Measurements from ENCODE around the gene PTH1R.
"Not testable (repeated sequence)": the region's sequence is repeated elsewhere in the genome, so short reads cannot be mapped to it uniquely, and the experiment has no call there.

The PTH1R gene

GRCh38 chr3:46899151-46900006 lies 21.9 kb downstream of the PTH1R start:
- no peak for DNase-seq (ENCODE audit: low read depth, low spot score)

- DNase-seq (ENCODE audit: low read depth, low spot score): no peak
Measured at GRCh38 chr3:46900007-46900292, 22.4 kb downstream of the PTH1R start.

- DNase-seq (ENCODE audit: low read depth, low spot score): no peak
Measured at GRCh38 chr3:46900356-46900755, 22.8 kb downstream of the PTH1R start.

- no peak for DNase-seq (ENCODE audit: low read depth, low spot score)
Measured at GRCh38 chr3:46901061-46901460, 23.5 kb downstream of the PTH1R start.

- no peak for DNase-seq (ENCODE audit: low read depth, low spot score)
Measured at GRCh38 chr3:46901591-46902187, 24.2 kb downstream of the PTH1R start.

GRCh38 chr3:46902188-46902631 lies 24.7 kb downstream of the PTH1R start:
- no peak for DNase-seq (ENCODE audit: low read depth, low spot score)

GRCh38 chr3:46903341-46904302 lies 26.1 kb downstream of the PTH1R start:
- DNase-seq (ENCODE audit: low read depth, low spot score): no peak

- DNase-seq (ENCODE audit: low read depth, low spot score): no peak
Measured at GRCh38 chr3:46904303-46905212, 27.0 kb downstream of the PTH1R start.

- no peak for DNase-seq (ENCODE audit: low read depth, low spot score)
Measured at GRCh38 chr3:46905213-46905560, 27.7 kb downstream of the PTH1R start.

GRCh38 chr3:46905661-46906451 lies 28.3 kb downstream of the PTH1R start:
- DNase-seq (ENCODE audit: low read depth, low spot score): no peak

GRCh38 chr3:46906471-46907058 lies 29.0 kb downstream of the PTH1R start:
- no peak for DNase-seq (ENCODE audit: low read depth, low spot score)

- no peak for DNase-seq (ENCODE audit: low read depth, low spot score)
Measured at GRCh38 chr3:46907271-46907670, 29.8 kb downstream of the PTH1R start.

- DNase-seq (ENCODE audit: low read depth, low spot score): no peak
Measured at GRCh38 chr3:46907960-46908293, 30.4 kb downstream of the PTH1R start.

- DNase-seq (ENCODE audit: low read depth, low spot score): no peak
Measured at GRCh38 chr3:46908294-46908985, 30.9 kb downstream of the PTH1R start.

GRCh38 chr3:46908986-46909534 lies 31.5 kb downstream of the PTH1R start:
- no peak for DNase-seq (ENCODE audit: low read depth, low spot score)

GRCh38 chr3:46909535-46910161 lies 32.1 kb downstream of the PTH1R start:
- peak; percentile 66 for DNase-seq (ENCODE audit: low read depth, low spot score)

GRCh38 chr3:46910166-46910760 lies 32.7 kb downstream of the PTH1R start:
- DNase-seq (ENCODE audit: low read depth, low spot score): no peak

- DNase-seq (ENCODE audit: low read depth, low spot score): not testable (repeated sequence)
Measured at GRCh38 chr3:46910914-46911313, 33.4 kb downstream of the PTH1R start.
